Keratinocyte (primary cell): ENCODE data around the gene ANXA5. TPM values are rescaled to one million over a fixed set of nuclear protein-coding genes. Genes with fewer than 3 reads are reported as not detected.

ENCODE experiments used
- DNase-seq: peaks from one replicate; pipeline ENCODE4 v3.0.0-alpha.2; 2011; ENCODE audit warnings: low read depth, missing footprints, low spot score
- FAIRE-seq: peaks from 2 replicates; lab custom pipeline; 2011; peaks lifted over from hg19 to GRCh38; lab: Jason Lieb, UNC
- H2AFZ ChIP-seq: 2 replicates; pipeline ENCODE4 v1.6.0; 2012; ENCODE audit warnings: low read length, control low read depth, inconsistent platforms; ENCODE audit not compliant: control insufficient read depth
- H3K27ac ChIP-seq: 2 replicates; pipeline ENCODE4 v1.5.1; 2011; ENCODE audit warnings: low read length; ENCODE audit not compliant: control insufficient read depth, insufficient read depth
- H3K27me3 ChIP-seq: 3 replicates; pipeline ENCODE4 v1.6.0; 2011; ENCODE audit warnings: low read length; ENCODE audit not compliant: control insufficient read depth, insufficient read depth; ENCODE audit errors: extremely low read depth
- H3K36me3 ChIP-seq, 2 experiments: 2 replicates in 1 of 2; 3 replicates in 1 of 2; pipeline ENCODE4 v1.5.1; 2011; ENCODE audit warnings: low read length in 2 of 2, mild to moderate bottlenecking in 1 of 2; ENCODE audit not compliant: control insufficient read depth in 2 of 2, insufficient read depth in 2 of 2; ENCODE audit errors: extremely low read depth in 1 of 2
- H3K4me1 ChIP-seq: 3 replicates; pipeline ENCODE4 v1.5.1; 2011; ENCODE audit warnings: low read length; ENCODE audit not compliant: control insufficient read depth, insufficient read depth; ENCODE audit errors: extremely low read depth
- H3K4me2 ChIP-seq: 3 replicates; pipeline ENCODE4 v1.6.0; 2011; ENCODE audit warnings: low read depth, low read length; ENCODE audit not compliant: control insufficient read depth, insufficient read depth; ENCODE audit errors: extremely low read depth
- H3K4me3 ChIP-seq, 3 experiments: fragments of 200-600 bp in 1 of 3; sonication (generic) in 1 of 3; 2 replicates in 2 of 3; 3 replicates in 1 of 3; pipeline ENCODE4 v1.5.1; 2011 to 2016; ENCODE audit warnings: low read length in 3 of 3, mild to moderate bottlenecking in 3 of 3, control low read depth in 2 of 3, inconsistent platforms in 1 of 3, low read depth in 1 of 3, mixed read lengths in 1 of 3, mixed run types in 1 of 3, moderate library complexity in 1 of 3; ENCODE audit not compliant: control insufficient read depth in 2 of 3, insufficient read depth in 2 of 3; ENCODE audit errors: extremely low read depth in 1 of 3
- H3K79me2 ChIP-seq: 2 replicates; pipeline ENCODE4 v1.6.0; 2012; ENCODE audit warnings: low read length; ENCODE audit not compliant: control insufficient read depth, insufficient read depth
- H3K9ac ChIP-seq: 3 replicates; pipeline ENCODE4 v1.6.0; 2011; ENCODE audit warnings: low read length; ENCODE audit not compliant: control insufficient read depth, insufficient read depth; ENCODE audit errors: extremely low read depth
- H3K9me1 ChIP-seq: 3 replicates; pipeline ENCODE4 v1.6.0; 2011; ENCODE audit warnings: low read length; ENCODE audit not compliant: control insufficient read depth, insufficient read depth; ENCODE audit errors: extremely low read depth
- H3K9me3 ChIP-seq: 2 replicates; pipeline ENCODE4 v1.5.1; 2012; ENCODE audit warnings: low read depth, low read length; ENCODE audit not compliant: control insufficient read depth
- H4K20me1 ChIP-seq: 3 replicates; pipeline ENCODE4 v1.6.0; 2011; ENCODE audit warnings: low read length; ENCODE audit not compliant: control insufficient read depth, insufficient read depth; ENCODE audit errors: extremely low read depth
- EZH2 ChIP-seq: IDR thresholded peaks from one replicate; pipeline ENCODE4 v1.6.1; 2012; ENCODE audit warnings: inconsistent platforms, mild to moderate bottlenecking, low read length, moderate library complexity
- dilution Hi-C: fragments of 300-500 bp; cut with MboI; formaldehyde crosslinking; loops from one replicate; pipeline ENCODE4 v1.7.0; 2020; ENCODE audit warnings: low sequenced_read_pairs; ENCODE audit not compliant: extremely low pct_ligation_motif_present
- polyA plus RNA-seq, 5 experiments: library from polyadenylated mRNA; depleted of rRNA in 3 of 5; stranded (reverse) in 3 of 5; stranded (forward) in 1 of 5; unstranded in 1 of 5; fragments of >200 nt; gene quantifications; 1 replicate in 1 of 5; 2 replicates in 3 of 5; 3 replicates in 1 of 5; pipeline versions ENCODE4 v1.2.1 to v1.2.3, GENCODE V29; 2011 to 2012; ENCODE audit warnings: missing spikeins in 2 of 5, low read depth in 1 of 5, low replicate concordance in 1 of 5
- TF ChIP-seq, protein P1 (sequence below), 3 experiments: IDR thresholded peaks in 1 of 3; conservative IDR thresholded peaks in 1 of 3; optimal IDR thresholded peaks in 1 of 3; 2 replicates in 2 of 3; 3 replicates in 1 of 3; pipeline versions ENCODE3 to v1.5.1; 2011; ENCODE audit warnings: low read length in 3 of 3, mild to moderate bottlenecking in 3 of 3, moderate library complexity in 2 of 3, control low read depth in 1 of 3, inconsistent platforms in 1 of 3; ENCODE audit not compliant: insufficient read depth in 2 of 3; ENCODE audit errors: extremely low read depth in 1 of 3

The ANXA5 gene
- polyA plus RNA-seq, 1 donor (not counting 4 experiments of a cell fraction or from before 2014, with no cell fraction given): 512 TPM

DNA sequence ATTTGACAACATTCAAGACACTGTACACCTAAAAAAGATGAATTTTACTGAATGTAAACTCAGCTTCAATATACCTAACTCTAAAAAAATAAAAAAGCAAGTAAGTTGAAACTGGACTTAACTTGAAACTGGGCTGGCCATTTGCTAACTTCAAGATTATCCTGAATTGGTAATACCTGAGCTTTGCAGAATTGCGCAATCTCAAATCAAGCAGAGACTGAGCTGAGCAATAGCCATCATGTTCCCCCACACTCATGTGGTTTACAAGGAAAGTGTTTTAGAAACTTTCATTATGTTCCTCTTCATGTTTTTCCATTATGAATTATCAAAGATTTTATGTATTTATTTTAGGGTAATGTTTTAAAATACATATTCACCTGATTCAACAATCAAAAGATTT, 38.7 kb downstream of the ANXA5 start:
- TF ChIP-seq EZH2: no peak
- TF ChIP-seq, protein P1, sequence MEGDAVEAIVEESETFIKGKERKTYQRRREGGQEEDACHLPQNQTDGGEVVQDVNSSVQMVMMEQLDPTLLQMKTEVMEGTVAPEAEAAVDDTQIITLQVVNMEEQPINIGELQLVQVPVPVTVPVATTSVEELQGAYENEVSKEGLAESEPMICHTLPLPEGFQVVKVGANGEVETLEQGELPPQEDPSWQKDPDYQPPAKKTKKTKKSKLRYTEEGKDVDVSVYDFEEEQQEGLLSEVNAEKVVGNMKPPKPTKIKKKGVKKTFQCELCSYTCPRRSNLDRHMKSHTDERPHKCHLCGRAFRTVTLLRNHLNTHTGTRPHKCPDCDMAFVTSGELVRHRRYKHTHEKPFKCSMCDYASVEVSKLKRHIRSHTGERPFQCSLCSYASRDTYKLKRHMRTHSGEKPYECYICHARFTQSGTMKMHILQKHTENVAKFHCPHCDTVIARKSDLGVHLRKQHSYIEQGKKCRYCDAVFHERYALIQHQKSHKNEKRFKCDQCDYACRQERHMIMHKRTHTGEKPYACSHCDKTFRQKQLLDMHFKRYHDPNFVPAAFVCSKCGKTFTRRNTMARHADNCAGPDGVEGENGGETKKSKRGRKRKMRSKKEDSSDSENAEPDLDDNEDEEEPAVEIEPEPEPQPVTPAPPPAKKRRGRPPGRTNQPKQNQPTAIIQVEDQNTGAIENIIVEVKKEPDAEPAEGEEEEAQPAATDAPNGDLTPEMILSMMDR (optimal IDR thresholded peaks at IDR 0.05 in 1 of 3, IDR thresholded peaks at IDR 0.05 in 1 of 3, conservative IDR thresholded peaks at IDR 0.05 in 1 of 3; ENCODE audit: extremely low read depth in 1 of 3, insufficient read depth in 2 of 3, low read length in 3 of 3): no peak
- Histone ChIP-seq H3K9me3 (no peaks in the 10 kb centered on the region), H3K27ac (no peak overlapping the region), H3K4me1 (no peaks in the 10 kb centered on the region), H2AFZ (no peak overlapping the region), H3K9ac (no peak overlapping the region), H3K27me3 (no peaks in the 10 kb centered on the region), H3K4me2 (no peak overlapping the region), H4K20me1 (no peaks in the 10 kb centered on the region), H3K4me3 (no peak overlapping the region), H3K9me1 (no peaks in the 10 kb centered on the region), H3K79me2 (no peaks in the 10 kb centered on the region), H3K36me3 (no peaks in the 10 kb centered on the region)
- FAIRE-seq: no peak
- dilution Hi-C loops: no loop called here
- DNase-seq: no peak

DNA sequence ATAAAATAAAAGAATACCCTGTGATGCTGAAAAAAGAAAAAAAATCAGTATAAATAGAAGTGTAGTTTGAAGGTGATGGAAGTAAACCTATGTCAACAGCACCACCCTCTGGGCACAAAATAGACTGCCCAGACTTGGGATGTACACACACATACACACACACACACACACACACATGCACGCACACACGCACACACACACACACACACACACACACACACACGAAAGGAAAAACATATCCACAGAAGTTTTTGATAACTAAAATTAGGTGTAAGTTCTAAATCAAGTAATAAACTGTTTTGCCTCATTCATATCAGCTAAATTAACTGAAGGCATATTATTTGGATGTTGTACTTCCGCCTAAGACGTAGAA, 40.5 kb downstream of the ANXA5 start:
- H2AFZ ChIP-seq: no peak overlapping the region
- FAIRE-seq (no peak), DNase-seq (peak; percentile 9)
- H3K4me2 ChIP-seq: no peak overlapping the region
- no peak overlapping the region for H3K27ac ChIP-seq
- no peaks in the 10 kb centered on the region for H3K9me1 ChIP-seq
- no peak overlapping the region for H3K4me3 ChIP-seq
- H3K9ac ChIP-seq: no peak overlapping the region
- no peaks in the 10 kb centered on the region for H3K79me2 ChIP-seq
- no peak for TF ChIP-seq EZH2
- TF ChIP-seq, protein P1 (optimal IDR thresholded peaks at IDR 0.05 in 1 of 3, IDR thresholded peaks at IDR 0.05 in 1 of 3, conservative IDR thresholded peaks at IDR 0.05 in 1 of 3; ENCODE audit: extremely low read depth in 1 of 3, insufficient read depth in 2 of 3, low read length in 3 of 3): peak; percentile 41 to 72 (median 42)
- no peaks in the 10 kb centered on the region for H3K9me3 ChIP-seq
- H3K4me1 ChIP-seq: no peaks in the 10 kb centered on the region
- H3K27me3 ChIP-seq: no peaks in the 10 kb centered on the region
- dilution Hi-C loops: no loop called here
- no peaks in the 10 kb centered on the region for H3K36me3 ChIP-seq
- no peaks in the 10 kb centered on the region for H4K20me1 ChIP-seq
